Activated naive CD8-positive, alpha-beta T cell treated with anti-CD3 and anti-CD28 coated beads, Interleukin-2, amount 50 U/mL, for 24 hours (primary cell): ENCODE results near the gene AXDND1.
"Not testable (repeated sequence)": the region's sequence is repeated elsewhere in the genome, so short reads cannot be mapped to it uniquely, and the experiment has no call there.

Source experiments
- ATAC-seq: fragments of 150-1000 bp; cut with Tn5 transposase; one replicate; pipeline ENCODE4 v1.10.0; 2021
- DNase-seq: peaks from one replicate; pipeline ENCODE4 v3.0.0; 2021
- H3K27ac Mint-ChIP-seq: one replicate; pipeline ENCODE4 v1.8.0; 2021; ENCODE audit warnings: mild to moderate bottlenecking, mixed read lengths
- H3K27me3 Mint-ChIP-seq: one replicate; pipeline ENCODE4 v1.8.0; 2021; ENCODE audit warnings: mixed read lengths
- H3K36me3 Mint-ChIP-seq: one replicate; pipeline ENCODE4 v1.8.0; 2021; ENCODE audit warnings: low read depth, mixed read lengths
- H3K4me1 Mint-ChIP-seq: one replicate; pipeline ENCODE4 v1.8.0; 2021; ENCODE audit warnings: mixed read lengths
- H3K4me3 Mint-ChIP-seq: one replicate; pipeline ENCODE4 v1.8.0; 2021; ENCODE audit warnings: mild to moderate bottlenecking, moderate library complexity, mixed read lengths
- H3K9me3 Mint-ChIP-seq: one replicate; pipeline ENCODE4 v1.8.0; 2021; ENCODE audit warnings: mixed read lengths

The AXDND1 gene

GRCh38 chr1:179417760-179418159 lies 52.0 kb downstream of the AXDND1 start:
- not testable (repeated sequence) for DNase-seq, H3K27ac Mint-ChIP-seq, H3K4me1 Mint-ChIP-seq, H3K27me3 Mint-ChIP-seq, ATAC-seq, H3K4me3 Mint-ChIP-seq, H3K36me3 Mint-ChIP-seq, H3K9me3 Mint-ChIP-seq

- not testable (repeated sequence) for H3K27ac Mint-ChIP-seq, H3K4me3 Mint-ChIP-seq, H3K9me3 Mint-ChIP-seq, H3K4me1 Mint-ChIP-seq, ATAC-seq, H3K36me3 Mint-ChIP-seq, DNase-seq, H3K27me3 Mint-ChIP-seq
Observed at GRCh38 chr1:179418706-179419105, 52.9 kb downstream of the AXDND1 start.

GRCh38 chr1:179424610-179425009 lies 58.8 kb downstream of the AXDND1 start:
- ATAC-seq = no peak
- no peaks in the 10 kb centered on the region for H3K4me1 Mint-ChIP-seq
- no peaks in the 10 kb centered on the region for H3K27me3 Mint-ChIP-seq
- peaks cover 24% of the 10 kb centered on the region for H3K9me3 Mint-ChIP-seq
- no peak overlapping the region for H3K27ac Mint-ChIP-seq
- H3K36me3 Mint-ChIP-seq = peaks cover 7% of the 10 kb centered on the region
- no peak overlapping the region for H3K4me3 Mint-ChIP-seq
- DNase-seq = no peak

GRCh38 chr1:179425186-179425585 lies 59.4 kb downstream of the AXDND1 start:
- H3K27me3 Mint-ChIP-seq = no peaks in the 10 kb centered on the region
- H3K4me1 Mint-ChIP-seq = no peaks in the 10 kb centered on the region
- peaks cover 24% of the 10 kb centered on the region for H3K9me3 Mint-ChIP-seq
- ATAC-seq = no peak
- no peak overlapping the region for H3K27ac Mint-ChIP-seq
- DNase-seq = no peak
- H3K4me3 Mint-ChIP-seq = no peak overlapping the region
- H3K36me3 Mint-ChIP-seq = peaks cover 7% of the 10 kb centered on the region

- no peak for DNase-seq
- Mint-ChIP-seq H3K4me3 (no peak overlapping the region), H3K36me3 (no peaks in the 10 kb centered on the region), H3K27ac (no peak overlapping the region), H3K4me1 (no peaks in the 10 kb centered on the region), H3K9me3 (no peaks in the 10 kb centered on the region), H3K27me3 (peaks cover 5% of the 10 kb centered on the region)
- no peak for ATAC-seq
Observed at GRCh38 chr1:179437171-179437570, 71.4 kb downstream of the AXDND1 start.

GRCh38 chr1:179439646-179440045 lies 73.9 kb downstream of the AXDND1 start:
- not testable (repeated sequence) for H3K4me3 Mint-ChIP-seq, H3K36me3 Mint-ChIP-seq, DNase-seq, H3K4me1 Mint-ChIP-seq, H3K27me3 Mint-ChIP-seq, H3K9me3 Mint-ChIP-seq, ATAC-seq, H3K27ac Mint-ChIP-seq

- H3K4me3 Mint-ChIP-seq, H3K36me3 Mint-ChIP-seq, H3K27me3 Mint-ChIP-seq, DNase-seq, H3K27ac Mint-ChIP-seq, H3K9me3 Mint-ChIP-seq, ATAC-seq, H3K4me1 Mint-ChIP-seq: not testable (repeated sequence)
Observed at GRCh38 chr1:179440301-179440700, 74.5 kb downstream of the AXDND1 start.

- Mint-ChIP-seq H3K36me3 (no peaks in the 10 kb centered on the region), H3K4me1 (no peaks in the 10 kb centered on the region), H3K27me3 (peaks cover 6% of the 10 kb centered on the region), H3K4me3 (no peak overlapping the region), H3K9me3 (no peaks in the 10 kb centered on the region), H3K27ac (no peak overlapping the region)
- no peak for DNase-seq
- no peak for ATAC-seq
Observed at GRCh38 chr1:179440971-179441370, 75.2 kb downstream of the AXDND1 start.

GRCh38 chr1:179441501-179441900 lies 75.7 kb downstream of the AXDND1 start:
- H3K4me3 Mint-ChIP-seq = no peak overlapping the region
- peaks cover 4% of the 10 kb centered on the region for H3K27me3 Mint-ChIP-seq
- H3K27ac Mint-ChIP-seq = no peak overlapping the region
- no peaks in the 10 kb centered on the region for H3K36me3 Mint-ChIP-seq
- no peak for DNase-seq
- H3K9me3 Mint-ChIP-seq = no peaks in the 10 kb centered on the region
- no peaks in the 10 kb centered on the region for H3K4me1 Mint-ChIP-seq
- ATAC-seq = no peak

GRCh38 chr1:179442846-179443245 lies 77.1 kb downstream of the AXDND1 start:
- H3K9me3 Mint-ChIP-seq, H3K36me3 Mint-ChIP-seq: not testable (repeated sequence)

GRCh38 chr1:179445593-179445992 lies 79.8 kb downstream of the AXDND1 start:
- DNase-seq (no peak), ATAC-seq (no peak)
- H3K4me1 Mint-ChIP-seq = no peaks in the 10 kb centered on the region

More at GRCh38 chr1:179442846-179443245, 77.1 kb downstream of the AXDND1 start:
- ATAC-seq, H3K4me3 Mint-ChIP-seq, H3K27ac Mint-ChIP-seq, H3K27me3 Mint-ChIP-seq, H3K4me1 Mint-ChIP-seq, DNase-seq: not testable (repeated sequence)

GRCh38 chr1:179447489-179447888 lies 81.7 kb downstream of the AXDND1 start:
- H3K27ac Mint-ChIP-seq = no peak overlapping the region

More at GRCh38 chr1:179445593-179445992, 79.8 kb downstream of the AXDND1 start:
- Mint-ChIP-seq H3K27me3 (peaks cover 9% of the 10 kb centered on the region), H3K27ac (no peak overlapping the region), H3K9me3 (no peaks in the 10 kb centered on the region), H3K36me3 (no peaks in the 10 kb centered on the region), H3K4me3 (no peak overlapping the region)

GRCh38 chr1:179448437-179449149 lies 82.8 kb downstream of the AXDND1 start:
- Mint-ChIP-seq H3K4me3 (no peak overlapping the region), H3K4me1 (no peaks in the 10 kb centered on the region), H3K27ac (no peak overlapping the region), H3K36me3 (no peaks in the 10 kb centered on the region), H3K27me3 (peaks cover 12% of the 10 kb centered on the region), H3K9me3 (peaks cover 5% of the 10 kb centered on the region)
- DNase-seq (no peak), ATAC-seq (no peak)

More at GRCh38 chr1:179447489-179447888, 81.7 kb downstream of the AXDND1 start:
- Mint-ChIP-seq H3K27me3 (peaks cover 12% of the 10 kb centered on the region), H3K4me3 (no peak overlapping the region), H3K9me3 (peaks cover 5% of the 10 kb centered on the region), H3K4me1 (no peaks in the 10 kb centered on the region), H3K36me3 (no peaks in the 10 kb centered on the region)
- no peak for ATAC-seq
- no peak for DNase-seq

- not testable (repeated sequence) for H3K36me3 Mint-ChIP-seq, H3K27me3 Mint-ChIP-seq, H3K27ac Mint-ChIP-seq, H3K4me3 Mint-ChIP-seq, ATAC-seq, DNase-seq, H3K9me3 Mint-ChIP-seq, H3K4me1 Mint-ChIP-seq
Observed at GRCh38 chr1:179459606-179460206, 93.9 kb downstream of the AXDND1 start.

GRCh38 chr1:179465661-179466060 lies 99.9 kb downstream of the AXDND1 start:
- not testable (repeated sequence) for H3K4me3 Mint-ChIP-seq, ATAC-seq, H3K27ac Mint-ChIP-seq, H3K36me3 Mint-ChIP-seq, H3K27me3 Mint-ChIP-seq, DNase-seq, H3K4me1 Mint-ChIP-seq
- peaks cover 27% of the 10 kb centered on the region for H3K9me3 Mint-ChIP-seq
